Endothelial cell of umbilical vein (primary cell): ENCODE data around the gene PLA2G10. TPM values are rescaled to one million over a fixed set of nuclear protein-coding genes. Genes with fewer than 3 reads are reported as not detected.

ENCODE experiments used
- BruUV-seq: library from RNA; stranded (reverse); fragments of 400-500 nt; replicated peaks from 2 replicates; lab custom pipeline; 2021; lab: Mats Ljungman, UMichigan
- CTCF ChIA-PET: fragments of 300-600, 350-600 bp; sonication (Branson Sonifier 250); formaldehyde crosslinking; loops from one replicate; lab custom pipeline; 2021; ENCODE audit warnings: antibody characterized with exemption, inconsistent platforms; lab: Charles Lee
- POLR2A ChIA-PET: fragments of 300-600, 350-600 bp; sonication (Branson Sonifier 250); formaldehyde crosslinking; loops from one replicate; lab custom pipeline; 2021; ENCODE audit warnings: antibody characterized with exemption, inconsistent platforms; lab: Charles Lee
- DNase-seq: peaks from one replicate; pipeline ENCODE4 v3.0.0-alpha.2; 2011; ENCODE audit warnings: low read depth, low spot score
- FAIRE-seq: peaks from 2 replicates; lab custom pipeline; 2011; peaks lifted over from hg19 to GRCh38; lab: Jason Lieb, UNC
- H2AFZ ChIP-seq: 2 replicates; pipeline ENCODE4 v1.6.0; 2012; ENCODE audit warnings: low read depth, low read length, control low read depth, inconsistent platforms
- H3K27ac ChIP-seq: 2 replicates; pipeline ENCODE4 v1.5.1; 2011; ENCODE audit warnings: low read depth, mild to moderate bottlenecking, control low read depth, low read length, moderate library complexity; ENCODE audit not compliant: insufficient read depth
- H3K27me3 ChIP-seq, 2 experiments: 2 replicates each; pipeline versions ENCODE4 v1.6.0 to v1.6.1; 2011; ENCODE audit warnings: low read length in 2 of 2, mixed read lengths in 1 of 2; ENCODE audit not compliant: control insufficient read depth in 2 of 2, insufficient read depth in 2 of 2
- H3K36me3 ChIP-seq, 2 experiments: 2 replicates in 1 of 2; 3 replicates in 1 of 2; pipeline ENCODE4 v1.5.1; 2011; ENCODE audit warnings: low read length in 2 of 2, mild to moderate bottlenecking in 1 of 2, moderate library complexity in 1 of 2; ENCODE audit not compliant: control insufficient read depth in 2 of 2, insufficient read depth in 2 of 2; ENCODE audit errors: extremely low read depth in 1 of 2
- H3K4me1 ChIP-seq: 3 replicates; pipeline ENCODE4 v1.5.1; 2011; ENCODE audit warnings: mild to moderate bottlenecking, low read length; ENCODE audit not compliant: control insufficient read depth, insufficient read depth; ENCODE audit errors: extremely low read depth
- H3K4me2 ChIP-seq: 2 replicates; pipeline ENCODE4 v1.6.1; 2011; ENCODE audit warnings: low read length, control low read depth, mixed read lengths; ENCODE audit not compliant: insufficient read depth
- H3K4me3 ChIP-seq, 3 experiments: fragments of 200-600 bp in 1 of 3; sonication (generic), shearing (Covaris generic) in 1 of 3; replicated peaks in 1 of 3; 2 replicates each; pipeline ENCODE4 v1.5.1; 2011 to 2016; ENCODE audit warnings: control low read depth in 3 of 3, low read length in 3 of 3, mild to moderate bottlenecking in 2 of 3, inconsistent platforms in 1 of 3, low read depth in 1 of 3, moderate library complexity in 1 of 3; ENCODE audit not compliant: insufficient read depth in 1 of 3
- H3K79me2 ChIP-seq: 2 replicates; pipeline ENCODE4 v1.6.0; 2012; ENCODE audit warnings: low read length, inconsistent platforms; ENCODE audit not compliant: control insufficient read depth, insufficient read depth
- H3K9ac ChIP-seq: replicated peaks from 2 replicates; pipeline ENCODE3; 2011; ENCODE audit warnings: low read length, control low read depth; ENCODE audit not compliant: insufficient read depth; ENCODE audit errors: extremely low read depth
- H3K9me1 ChIP-seq: replicated peaks from 3 replicates; pipeline ENCODE4 v1.6.0; 2011; ENCODE audit warnings: mild to moderate bottlenecking, low read length; ENCODE audit not compliant: control insufficient read depth, insufficient read depth; ENCODE audit errors: extremely low read depth
- H3K9me3 ChIP-seq: replicated peaks from 2 replicates; pipeline ENCODE4 v1.5.1; 2012; ENCODE audit warnings: low read length, inconsistent platforms; ENCODE audit not compliant: control insufficient read depth, insufficient read depth
- H4K20me1 ChIP-seq: replicated peaks from 2 replicates; pipeline ENCODE3; 2011; ENCODE audit warnings: mild to moderate bottlenecking, low read length; ENCODE audit not compliant: control insufficient read depth, insufficient read depth; ENCODE audit errors: extremely low read depth
- EZH2 ChIP-seq: IDR thresholded peaks from 2 replicates; pipeline ENCODE4 v1.6.1; 2012; ENCODE audit warnings: borderline replicate concordance, low read depth, mild to moderate bottlenecking, moderate library complexity, low read length, inconsistent platforms; ENCODE audit not compliant: severe bottlenecking
- FOS ChIP-seq: IDR thresholded peaks from 2 replicates; pipeline ENCODE4 v1.6.1; 2011; ENCODE audit warnings: mild to moderate bottlenecking, low read length, moderate library complexity, borderline replicate concordance; ENCODE audit not compliant: insufficient read depth
- JUN ChIP-seq: IDR thresholded peaks from 2 replicates; pipeline ENCODE4 v1.6.1; 2011; ENCODE audit warnings: borderline replicate concordance, low read depth; ENCODE audit not compliant: insufficient read length, insufficient read depth
- MAX ChIP-seq: IDR thresholded peaks from 2 replicates; pipeline ENCODE4 v1.6.1; 2011; ENCODE audit not compliant: insufficient read depth, insufficient read length
- MYC ChIP-seq: IDR thresholded peaks from one replicate; pipeline ENCODE4 v1.6.1; 2011; ENCODE audit warnings: mild to moderate bottlenecking, low read depth, low read length
- POLR2A ChIP-seq: IDR thresholded peaks from 2 replicates; pipeline ENCODE4 v1.6.1; 2012; ENCODE audit warnings: low read depth, mild to moderate bottlenecking, control low read depth, low read length
- POLR2AphosphoS5 ChIP-seq: IDR thresholded peaks from 2 replicates; pipeline ENCODE4 v1.6.1; 2012; ENCODE audit warnings: low read depth, mild to moderate bottlenecking, control low read depth, low read length, moderate library complexity; ENCODE audit not compliant: insufficient read depth
- dilution Hi-C: fragments of 300-500 bp; cut with MboI; formaldehyde crosslinking; loops from one replicate; pipeline ENCODE4 v1.15.0; 2019; ENCODE audit warnings: low sequenced_read_pairs; ENCODE audit not compliant: extremely low pct_ligation_motif_present
- intact Hi-C: fragments of 100-400 bp; cut with micrococcal nuclease; formaldehyde crosslinking; loops from one replicate; pipeline ENCODE4 v1.10.0; 2022
- polyA plus RNA-seq, 4 experiments: library from polyadenylated mRNA; depleted of rRNA in 3 of 4; stranded (reverse) in 3 of 4; unstranded in 1 of 4; fragments of >200 nt; gene quantifications; 2 replicates each; pipeline versions ENCODE4 v1.2.1 to v1.2.3, GENCODE V29; 2011 to 2012; ENCODE audit warnings: missing spikeins in 1 of 4
- total RNA-seq: library from RNA; stranded (reverse); gene quantifications from 2 replicates; pipeline ENCODE4 v1.2.3, GENCODE V29; 2021

The PLA2G10 gene
- total and polyA plus RNA-seq, 2 donors (not counting 3 experiments of a cell fraction or from before 2014, with no cell fraction given), result 0.25 TPM; not detected in 1

- dilution Hi-C loops, result no loop called here
- Histone ChIP-seq H4K20me1 (no peaks in the 10 kb centered on the region), H3K9me1 (no peaks in the 10 kb centered on the region), H3K27ac (peak overlapping the region; percentile 78), H3K4me1 (peaks cover 21% of the 10 kb centered on the region), H3K79me2 (peaks cover 26% of the 10 kb centered on the region), H3K4me3 (peak overlapping the region; percentile 76 to 78 (median 78)), H3K9me3 (no peaks in the 10 kb centered on the region), H3K4me2 (peak overlapping the region; percentile 96), H2AFZ (peak overlapping the region; percentile 7), H3K9ac (peak overlapping the region; percentile 90), H3K27me3 (no peaks in the 10 kb centered on the region), H3K36me3 (peaks cover 0 to 4% of the 10 kb centered on the region in 2 experiments)
- TF ChIP-seq POLR2AphosphoS5, result no peak
- TF ChIP-seq MYC, result no peak
- TF ChIP-seq MAX, result no peak
- no peak for TF ChIP-seq EZH2
- TF ChIP-seq FOS, result no peak
- no peak for TF ChIP-seq JUN
- no peak for TF ChIP-seq POLR2A
- BruUV-seq, result no TSS peak
- no peak for FAIRE-seq
- ChIA-PET CTCF (interaction anchor here (1.2 kb wide), 1 partner anchor 8 kb away, joined by 5 read pairs; no protein-coding TSS in a partner anchor), POLR2A (no interaction called here)
- no peak for DNase-seq
- intact Hi-C loops, result no loop called here
Measured at GRCh38 chr16:14628806-14629611, 65.1 kb downstream of the PLA2G10 start.
